GM18499 (cell line): Measurements from ENCODE around the gene CENPB.

Experiments
- ATAC-seq: cut with Tn5 transposase; IDR thresholded peaks from one replicate; pipeline ENCODE4 v1.9.1; 2021; ENCODE audit warnings: moderate number of reproducible peaks; ENCODE audit not compliant: insufficient read depth, unreplicated experiment

CENPB gene

DNA sequence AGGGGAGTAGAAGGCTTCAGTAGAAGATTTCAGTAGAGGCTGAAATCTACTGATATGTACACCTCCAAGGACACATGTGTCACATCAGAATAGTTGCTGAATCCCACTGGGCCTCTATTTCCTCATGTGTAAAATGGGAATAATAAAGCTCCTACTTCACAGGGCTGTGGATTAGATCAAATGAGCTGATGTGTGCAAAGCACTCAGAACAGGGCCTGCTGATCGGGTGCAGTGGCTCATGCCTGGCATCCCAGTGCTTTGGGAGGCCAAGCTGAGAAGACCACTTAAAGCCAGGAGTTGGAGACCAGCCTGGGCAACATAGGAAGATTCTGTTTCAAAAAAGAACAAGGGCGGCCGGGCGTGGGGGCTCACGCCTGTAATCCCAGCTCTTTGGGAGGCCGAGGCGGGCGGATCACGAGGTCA is 25.7 kb upstream of the CENPB start:
- no peak for ATAC-seq

DNA sequence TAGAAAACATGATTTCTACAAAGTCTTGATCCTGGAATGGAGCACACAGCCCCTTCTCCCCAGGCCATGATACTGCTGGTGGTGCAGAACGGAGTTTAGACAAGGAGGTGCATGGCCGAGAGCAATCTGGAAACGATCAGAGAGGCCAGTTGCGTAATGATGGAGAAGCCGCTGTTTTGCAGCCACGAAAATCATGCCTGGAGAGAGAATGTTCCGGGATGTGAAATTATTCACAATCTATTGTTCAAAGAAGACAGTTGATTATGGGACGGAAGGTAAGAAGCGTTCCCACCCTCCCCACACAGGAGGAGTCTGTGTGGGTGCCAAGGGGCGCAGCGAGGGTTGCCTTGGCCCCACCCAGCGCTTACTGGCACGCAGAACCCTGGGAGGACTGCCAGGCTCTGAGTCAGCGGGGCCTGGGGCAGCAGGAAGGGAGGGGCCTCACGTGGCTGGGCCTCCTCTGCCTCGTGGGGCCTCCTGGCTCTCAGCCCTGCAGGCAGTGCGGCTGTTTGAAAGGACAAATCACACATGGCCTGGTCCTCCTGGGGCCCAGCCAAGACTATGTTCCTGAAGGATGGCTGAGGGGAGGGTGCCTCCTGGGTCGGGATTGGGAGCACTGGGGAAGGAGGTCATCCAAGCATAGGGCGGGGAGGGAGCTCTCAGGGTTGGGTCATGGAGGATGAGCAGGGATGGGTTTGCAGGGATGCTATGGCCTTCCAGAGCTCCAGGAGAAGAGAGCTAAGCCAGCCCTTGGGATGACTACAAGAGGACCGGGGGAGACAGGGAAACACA is 25.1 kb upstream of the CENPB start:
- ATAC-seq, result no peak

DNA sequence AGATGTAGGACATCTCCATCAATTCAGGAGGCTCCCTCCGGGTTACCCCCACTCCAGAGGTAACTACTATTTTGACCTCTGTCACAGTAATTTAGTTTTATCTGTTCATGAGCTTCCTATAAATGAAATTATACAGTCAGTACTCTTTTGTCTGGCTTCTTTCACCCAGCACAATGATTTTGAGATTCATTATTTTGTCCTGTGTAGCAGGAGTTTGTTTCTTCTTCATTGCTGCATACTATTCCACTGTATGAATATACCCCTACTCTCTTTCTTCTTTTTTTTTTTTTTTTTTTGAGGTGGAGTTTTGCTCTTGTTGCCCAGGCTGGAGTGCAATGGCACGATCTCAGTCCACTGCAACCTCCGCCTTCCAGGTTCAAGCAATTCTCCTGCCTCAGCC is 22.0 kb upstream of the CENPB start:
- ATAC-seq, result no peak

GRCh38 chr20:3804781-3805180 is 18.2 kb upstream of the CENPB start:
- ATAC-seq, result no peak

DNA sequence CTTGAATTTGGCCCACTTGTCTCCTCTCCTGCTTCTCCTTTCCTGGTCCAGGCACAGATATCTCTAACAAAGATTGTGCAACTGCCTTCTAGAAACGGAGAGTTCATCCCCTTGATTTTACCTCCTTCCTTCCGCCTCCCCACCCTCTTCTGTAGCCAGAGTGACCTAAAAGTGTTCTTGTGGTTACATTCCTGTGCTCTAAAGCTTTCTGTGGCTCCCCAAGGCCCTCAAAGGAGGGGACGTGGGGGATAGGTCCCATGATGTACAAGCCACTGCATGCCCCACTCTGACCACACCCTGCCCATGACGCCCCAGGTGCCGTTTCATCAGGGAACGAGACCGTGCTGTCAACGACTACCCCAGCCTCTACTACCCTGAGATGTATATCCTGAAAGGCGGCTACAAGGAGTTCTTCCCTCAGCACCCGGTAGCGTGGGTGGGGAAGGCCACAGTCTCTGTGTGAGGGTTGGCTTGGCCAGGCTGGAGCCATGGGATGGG is 17.8 kb upstream of the CENPB start:
- no peak for ATAC-seq

DNA sequence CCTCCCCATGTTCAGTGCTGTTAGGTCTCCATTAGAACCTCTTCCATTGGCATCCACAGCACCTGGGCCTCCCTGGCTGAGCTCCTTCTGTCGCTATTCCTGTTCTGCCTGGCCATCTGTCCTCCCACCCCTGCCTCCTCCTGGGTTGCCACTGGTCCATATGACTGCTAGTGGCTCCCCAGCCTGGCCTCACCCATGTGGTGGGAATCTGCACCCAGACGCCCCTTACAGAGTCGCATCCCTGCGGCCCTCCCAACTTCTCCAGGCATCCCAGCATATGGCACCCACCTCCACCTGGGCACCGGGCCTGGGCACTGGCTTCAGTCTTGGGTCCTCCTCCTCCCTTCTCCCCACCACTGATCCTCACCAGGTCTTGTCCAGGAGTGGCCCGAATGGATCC is 17.3 kb upstream of the CENPB start:
- no peak for ATAC-seq

DNA sequence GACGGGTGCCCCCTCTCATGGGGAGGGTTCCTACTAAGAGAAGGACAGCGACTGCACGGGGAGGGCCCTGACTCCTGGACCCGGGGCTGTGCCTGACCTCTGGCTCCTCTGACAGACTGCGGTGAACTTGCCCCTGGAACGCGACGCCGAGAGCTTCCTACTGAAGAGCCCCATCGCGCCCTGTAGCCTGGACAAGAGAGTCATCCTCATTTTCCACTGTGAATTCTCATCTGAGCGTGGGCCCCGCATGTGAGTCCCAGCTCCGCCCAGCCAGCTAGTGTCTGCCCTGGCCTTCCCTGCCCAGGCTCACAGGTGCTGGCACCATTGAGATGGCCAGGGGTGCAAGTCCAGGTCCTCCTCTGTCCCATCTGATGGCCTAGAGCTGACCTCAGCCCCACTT is 16.7 kb upstream of the CENPB start:
- no peak for ATAC-seq

GRCh38 chr20:3802524-3803239 is 16.1 kb upstream of the CENPB start:
- ATAC-seq, result no peak

GRCh38 chr20:3801846-3802245 is 15.3 kb upstream of the CENPB start:
- no peak for ATAC-seq

- no peak for ATAC-seq
These were observed 14.8 kb upstream of the CENPB start for GRCh38 chr20:3801299-3801698.

GRCh38 chr20:3800878-3801260 is 14.3 kb upstream of the CENPB start:
- ATAC-seq, result no peak

DNA sequence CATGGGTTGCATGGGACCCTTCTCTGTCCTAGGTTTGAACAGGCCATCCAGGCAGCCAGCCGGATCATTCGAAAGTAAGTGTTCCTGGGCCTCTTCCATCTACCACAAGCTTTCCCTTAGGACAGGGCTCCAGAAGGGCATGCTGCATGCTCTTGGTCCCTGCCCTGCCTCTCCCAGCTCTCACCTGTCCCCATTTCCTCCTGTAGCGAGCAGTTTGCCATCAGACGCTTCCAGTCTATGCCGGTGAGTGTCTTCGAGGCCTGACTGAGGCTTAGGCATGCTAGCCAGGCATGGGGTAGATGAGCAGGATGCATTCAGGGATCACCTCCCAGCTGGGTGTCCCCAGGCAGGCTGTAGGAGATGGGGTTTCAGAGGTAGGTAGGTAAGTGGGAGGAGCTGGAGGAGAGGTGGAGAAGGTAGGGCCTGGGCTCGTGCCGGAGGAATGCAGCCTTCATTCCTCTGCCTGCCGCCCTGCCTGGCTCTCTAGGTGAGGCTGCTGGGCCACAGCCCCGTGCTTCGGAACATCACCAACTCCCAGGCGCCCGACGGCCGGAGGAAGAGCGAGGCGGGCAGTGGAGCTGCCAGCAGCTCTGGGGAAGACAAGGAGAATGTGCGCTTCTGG is 13.8 kb upstream of the CENPB start:
- ATAC-seq, result no peak

GRCh38 chr20:3798908-3799248 is 12.3 kb upstream of the CENPB start:
- no peak for ATAC-seq

GRCh38 chr20:3798373-3798768 is 11.8 kb upstream of the CENPB start:
- ATAC-seq, result no peak

DNA sequence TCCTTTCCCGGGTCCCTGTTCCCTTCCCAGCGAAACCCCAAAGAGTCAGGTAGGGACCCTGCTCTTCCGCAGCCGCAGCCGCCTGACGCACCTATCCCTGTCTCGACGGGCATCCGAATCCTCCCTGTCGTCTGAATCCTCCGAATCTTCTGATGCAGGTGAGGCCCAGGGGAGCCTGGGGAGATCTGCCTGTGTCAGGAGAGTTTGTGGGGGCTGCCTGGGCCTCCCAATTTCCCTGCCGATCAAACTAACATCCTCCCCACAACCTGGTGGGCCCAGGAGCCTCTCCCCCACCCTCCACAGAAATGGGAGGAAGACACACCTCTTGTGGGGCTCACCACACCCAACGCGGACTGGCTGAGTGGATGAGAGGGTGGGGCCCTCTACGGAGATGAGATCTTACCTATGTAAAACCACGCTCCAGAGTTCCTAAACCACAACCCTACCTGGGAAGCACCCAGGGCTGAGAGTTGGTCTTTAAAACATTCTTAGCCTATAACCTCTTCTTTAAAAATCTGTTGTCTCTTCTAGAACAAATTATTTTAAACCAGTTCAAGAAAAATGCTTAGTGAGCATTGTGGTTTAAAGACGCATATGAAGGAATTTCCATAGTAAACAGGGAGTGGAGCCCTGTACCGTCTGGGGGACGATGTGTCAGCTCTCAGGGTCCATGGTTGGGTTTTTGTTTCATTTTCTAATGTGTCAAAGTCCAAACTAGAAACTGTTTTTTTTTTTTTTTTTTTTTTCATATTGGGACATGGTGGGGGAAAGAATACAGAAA is 11.2 kb upstream of the CENPB start:
- no peak for ATAC-seq

- ATAC-seq, result no peak
These were observed 10.6 kb upstream of the CENPB start for GRCh38 chr20:3797226-3797545.

DNA sequence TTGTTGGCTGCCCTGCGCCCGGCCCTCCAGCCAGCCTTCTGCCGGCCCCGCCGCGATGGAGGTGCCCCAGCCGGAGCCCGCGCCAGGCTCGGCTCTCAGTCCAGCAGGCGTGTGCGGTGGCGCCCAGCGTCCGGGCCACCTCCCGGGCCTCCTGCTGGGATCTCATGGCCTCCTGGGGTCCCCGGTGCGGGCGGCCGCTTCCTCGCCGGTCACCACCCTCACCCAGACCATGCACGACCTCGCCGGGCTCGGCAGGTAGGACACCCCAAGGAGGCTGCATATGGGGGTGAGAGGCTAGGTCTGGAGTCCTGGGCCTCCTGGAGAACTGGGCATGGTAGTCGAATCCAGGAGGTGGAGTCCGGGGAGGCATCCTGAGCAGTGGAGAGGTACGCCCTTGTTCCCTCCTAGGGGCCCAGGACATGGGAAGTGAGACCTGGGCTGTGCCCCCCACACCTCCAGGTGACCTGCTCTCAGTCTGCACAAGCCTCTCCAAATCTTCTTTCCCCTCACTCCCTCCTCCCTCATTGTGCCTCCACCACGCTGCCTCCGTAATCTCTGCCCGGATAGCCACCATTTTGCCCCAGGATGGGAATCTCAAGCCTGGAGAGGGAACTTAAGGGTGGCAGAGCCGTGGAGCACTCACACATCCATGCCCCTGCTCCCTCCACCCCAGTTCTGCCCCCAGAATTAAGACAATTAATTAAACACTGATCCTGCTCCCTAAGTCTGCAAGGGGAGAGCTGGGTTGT is 10.1 kb upstream of the CENPB start:
- no peak for ATAC-seq

DNA sequence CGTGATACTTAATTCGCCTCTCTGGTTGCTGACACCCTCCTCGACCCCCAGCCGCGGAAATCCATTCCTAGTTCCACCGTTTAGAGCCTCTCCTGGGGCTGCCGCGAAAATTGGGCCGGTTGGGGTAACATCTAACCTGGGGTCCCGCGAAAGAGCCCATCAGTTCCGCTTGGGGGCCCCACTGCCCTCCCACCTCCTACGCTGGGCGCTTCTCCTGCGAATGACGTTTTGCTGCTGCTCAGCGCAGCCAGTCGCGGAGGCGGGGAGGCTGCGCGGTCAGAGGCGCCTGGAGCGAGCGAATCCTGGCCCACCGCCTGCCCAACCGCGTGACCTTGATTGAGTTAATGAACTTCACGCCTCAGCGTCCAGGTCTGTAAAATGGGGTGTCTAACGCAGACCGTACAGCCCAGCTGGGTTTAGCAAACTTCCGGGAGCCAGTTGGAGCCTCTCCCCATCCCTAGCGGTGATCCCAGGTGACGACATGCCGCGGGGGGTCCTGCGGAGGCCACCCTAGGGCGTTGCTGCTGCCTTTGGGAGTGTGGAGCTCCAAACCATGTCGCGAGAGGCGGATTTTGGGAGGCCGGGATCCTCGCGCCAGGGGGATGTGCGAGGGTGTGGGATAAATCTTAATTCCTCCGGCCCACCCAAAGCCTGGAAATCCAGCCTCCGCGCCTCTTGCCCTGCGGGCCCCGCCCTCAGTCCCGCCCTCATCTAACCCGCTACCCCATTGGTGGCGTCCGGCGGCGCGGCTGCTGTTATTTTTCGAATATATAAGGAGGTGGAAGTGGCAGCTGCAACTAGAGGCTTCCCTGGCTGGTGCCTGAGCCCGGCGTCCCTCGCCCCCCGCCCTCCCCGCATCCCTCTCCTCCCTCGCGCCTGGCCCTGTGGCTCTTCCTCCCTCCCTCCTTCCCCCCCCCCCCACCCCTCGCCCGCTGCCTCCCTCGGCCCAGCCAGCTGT is 9.2 kb upstream of the CENPB start, which contains the start of gene CDC25B:
Gene CDC25B, plus strand, starts transcription at position 800 of the 958 bp plus-strand sequence. CDS start 222 bp downstream, outside the sequence.
- no peak for ATAC-seq
